Activated CD4-positive, alpha-beta T cell treated with anti-CD3 and anti-CD28 coated beads, Interleukin-2, Interleukin-6, amounts not matched to agents 100 ng/mL and 50 ng/mL, durations not matched to agents 16 hours and 8 hours (primary cell): ENCODE results near the gene NAB2.
"Not testable (repeated sequence)": the region's sequence is repeated elsewhere in the genome, so short reads cannot be mapped to it uniquely, and the experiment has no call there.

Experiments
- DNase-seq: peaks from one replicate; pipeline ENCODE4 v3.0.0-alpha.2; 2020

NAB2 gene

GRCh38 chr12:57072661-57073060 is 16.3 kb upstream of the NAB2 start:
- DNase-seq: no peak

DNA sequence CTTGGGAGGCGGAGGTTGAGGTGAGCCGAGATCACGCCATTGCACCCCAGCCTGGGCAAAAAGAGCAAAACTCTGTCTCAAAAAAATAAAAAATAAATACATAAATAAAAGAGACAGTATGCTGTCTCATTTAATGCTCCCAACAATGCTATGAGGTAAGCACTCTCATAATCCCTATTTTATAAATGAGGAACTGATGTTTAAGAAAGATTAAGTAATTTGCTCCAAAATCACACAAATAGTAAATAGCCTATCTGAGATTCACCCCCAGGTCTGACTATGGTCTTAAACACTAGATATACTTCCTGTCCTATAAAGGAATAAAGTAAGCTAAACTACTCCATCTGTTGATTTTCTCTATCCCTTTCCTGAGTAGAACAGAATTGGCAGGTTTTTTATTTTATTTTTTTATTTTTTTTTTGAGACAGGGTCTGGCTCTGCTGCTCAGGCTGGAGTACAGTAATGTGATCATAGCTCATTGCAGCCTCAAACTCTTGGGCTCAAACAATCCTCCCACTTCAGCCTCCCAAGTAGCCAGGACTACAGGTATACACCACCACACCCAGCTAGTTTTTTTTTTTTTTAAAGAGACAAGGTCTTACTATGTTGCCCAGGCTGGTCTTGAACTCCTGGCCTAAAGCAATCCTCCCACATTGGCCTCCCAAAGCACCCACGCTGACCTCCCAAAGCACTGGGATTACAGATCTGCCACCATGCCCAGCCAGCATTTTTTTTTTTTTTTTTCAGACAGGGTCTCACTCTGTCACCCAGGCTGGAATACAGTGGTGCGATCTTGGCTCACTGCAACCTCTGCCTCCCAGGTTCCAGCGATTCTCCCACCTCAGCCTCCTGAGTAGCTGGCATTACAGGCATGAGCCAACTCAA is 15.1 kb upstream of the NAB2 start:
- DNase-seq: not testable (repeated sequence)

- peak; percentile 99 for DNase-seq
Measured at GRCh38 chr12:57078519-57079404, 10.2 kb upstream of the NAB2 start, which contains the start of gene NEMP1. TSS of gene NEMP1 (minus strand) at chr12:57078791. CDS start at chr12:57078745, 46 bp downstream.

DNA sequence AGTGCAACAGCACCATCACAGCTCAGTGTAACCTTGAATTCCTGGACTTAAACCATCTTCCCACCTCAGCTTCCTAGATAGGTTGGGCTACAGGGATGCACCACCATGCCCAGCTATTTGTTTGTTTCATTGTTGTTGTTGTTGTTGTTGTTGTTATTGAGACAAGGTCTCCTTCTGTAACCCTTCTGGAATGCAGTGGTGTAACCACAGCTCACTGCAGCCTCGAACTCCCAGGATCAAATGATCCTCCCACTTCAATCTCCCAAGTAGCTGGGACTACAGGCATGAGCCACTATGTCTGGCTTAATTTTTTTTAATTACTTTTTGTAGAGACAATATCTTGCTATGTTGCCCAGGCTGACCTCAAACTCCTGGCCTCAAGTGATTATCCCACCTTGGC is 9.1 kb upstream of the NAB2 start:
- DNase-seq: no peak

- no peak for DNase-seq
Measured at GRCh38 chr12:57080855-57081254, 8.1 kb upstream of the NAB2 start.

GRCh38 chr12:57085999-57086492 is 2.9 kb upstream of the NAB2 start:
- peak; percentile 64 for DNase-seq

DNA sequence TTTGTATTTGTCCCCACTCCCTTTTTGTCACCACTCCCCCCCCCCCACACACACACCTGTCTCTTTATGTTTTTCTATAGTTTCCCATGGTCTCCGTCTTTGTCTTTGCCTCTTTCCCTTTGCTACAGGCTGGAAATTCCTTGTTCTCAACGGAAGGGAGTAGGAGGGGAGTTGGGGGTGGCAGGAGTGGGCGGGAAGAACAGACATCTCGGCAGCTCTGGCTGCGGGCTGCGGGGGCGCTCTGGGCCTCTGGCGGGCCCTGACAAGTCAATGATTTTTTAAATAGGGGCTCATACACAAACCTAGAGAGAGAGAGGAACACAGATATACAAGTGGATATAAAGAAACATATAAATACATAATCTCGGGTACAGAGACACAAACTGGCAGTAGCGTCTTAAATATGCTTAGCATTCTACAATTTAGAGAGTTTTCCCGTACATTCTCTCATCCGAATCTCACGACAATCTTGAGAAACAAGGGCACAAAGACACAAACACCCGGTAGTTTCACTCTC is 2.4 kb upstream of the NAB2 start:
- peak; percentile 62 for DNase-seq

DNA sequence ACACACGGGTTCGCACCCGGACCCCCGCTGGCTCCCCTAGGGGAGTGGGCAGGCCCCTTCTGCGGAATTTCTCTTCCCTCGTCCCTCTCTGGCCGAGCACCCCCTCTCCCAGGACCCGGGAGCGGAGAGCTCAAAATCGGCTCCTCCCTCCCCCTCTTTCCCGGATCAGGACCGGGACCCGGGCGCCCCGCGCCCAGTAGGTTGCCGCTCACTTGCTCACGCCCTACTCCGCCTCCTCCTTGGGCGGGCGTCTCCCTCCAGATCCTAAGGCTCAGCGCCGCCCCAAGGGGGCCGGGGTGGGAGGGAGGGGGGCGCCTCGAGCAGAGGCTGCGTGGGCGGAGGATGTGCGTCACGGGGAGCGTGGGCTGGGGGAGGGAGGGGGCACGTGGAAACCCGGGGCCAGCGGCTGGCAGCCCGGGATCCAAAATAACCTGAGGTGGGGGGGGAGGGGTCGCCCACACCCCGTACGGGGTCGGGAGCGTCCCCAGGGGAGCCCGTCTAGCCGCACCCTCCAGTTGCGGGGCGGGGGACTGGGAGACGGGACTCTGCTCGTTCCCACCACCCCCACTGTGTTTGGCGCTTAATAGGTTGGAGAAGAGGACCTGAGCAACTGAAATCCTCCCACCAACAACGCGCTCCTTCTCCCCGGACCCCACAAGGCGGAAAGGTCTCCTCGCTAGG is 1.8 kb upstream of the NAB2 start:
- DNase-seq: peak; percentile 92

- DNase-seq: peak; percentile 87
Measured at GRCh38 chr12:57087691-57088353, 1.1 kb upstream of the NAB2 start.

DNA sequence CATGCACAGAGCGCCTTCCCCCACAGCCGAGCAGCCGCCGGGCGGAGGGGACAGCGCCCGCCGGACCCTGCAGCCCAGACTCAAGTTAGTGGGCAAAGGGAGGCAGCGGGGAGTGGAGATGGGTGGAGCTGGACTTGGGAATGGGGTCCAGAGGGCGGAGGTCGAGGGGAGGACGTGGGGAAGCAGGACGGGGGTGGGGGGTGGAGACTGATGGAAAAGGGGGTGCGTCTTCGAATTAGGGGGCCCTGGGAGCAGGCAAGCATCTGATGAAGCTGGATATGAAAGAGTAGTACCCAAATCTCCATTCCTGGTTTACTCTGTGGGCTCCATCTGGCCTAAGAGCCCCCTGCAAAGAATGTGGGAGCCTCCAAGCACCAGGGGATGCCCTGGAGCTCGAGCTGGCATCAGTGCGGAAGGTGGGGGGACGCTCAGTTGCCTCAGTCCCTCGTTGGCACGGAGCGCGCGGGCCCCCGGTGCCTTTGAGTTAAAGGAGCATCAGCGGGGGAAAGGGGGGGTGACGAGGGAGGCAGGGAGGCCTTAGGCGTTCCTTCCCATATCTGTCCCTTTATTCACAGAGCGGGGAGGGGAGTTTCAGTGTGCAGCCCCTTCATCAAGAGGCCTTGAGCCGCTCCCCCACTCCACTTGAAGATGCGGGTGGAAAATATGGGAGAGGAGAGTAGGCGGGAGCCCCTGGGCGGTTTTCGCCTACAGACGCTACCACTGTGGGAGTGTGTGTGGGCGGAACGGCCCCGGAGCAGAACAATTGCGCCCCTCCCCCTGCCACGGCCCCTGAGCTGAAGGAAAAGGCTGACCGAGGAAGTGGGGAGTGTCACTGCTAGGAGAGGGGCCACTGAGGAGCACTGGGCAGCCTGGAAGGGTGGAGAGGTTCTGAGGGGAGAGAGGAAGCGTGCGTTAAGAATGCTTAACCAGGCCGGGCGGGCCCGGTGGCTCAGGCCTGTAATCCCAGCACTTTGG is 644 bp downstream of the NAB2 start:
- peak; percentile 70 for DNase-seq

DNA sequence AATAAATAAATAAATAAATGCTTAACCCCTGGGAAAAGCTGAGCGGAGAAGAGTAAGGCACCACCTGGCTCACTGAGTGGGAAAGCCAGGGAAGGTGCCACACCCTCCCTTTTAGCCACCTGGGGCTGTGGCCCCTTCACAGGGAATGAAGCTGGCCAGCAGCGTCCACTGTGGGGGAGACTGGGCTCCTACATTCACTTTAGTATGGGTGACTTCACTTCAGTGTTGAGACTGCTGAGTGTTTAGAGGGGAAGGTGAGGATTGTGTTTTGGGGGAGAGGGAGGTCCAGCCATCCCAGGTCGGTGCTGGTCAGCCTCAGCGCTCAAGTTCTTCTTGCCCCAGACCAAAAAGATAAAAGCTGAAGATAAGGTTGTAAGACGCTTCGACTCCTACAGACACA is 1.6 kb downstream of the NAB2 start:
- no peak for DNase-seq

- DNase-seq: no peak
Measured at GRCh38 chr12:57090924-57091637, 2.2 kb downstream of the NAB2 start.

DNA sequence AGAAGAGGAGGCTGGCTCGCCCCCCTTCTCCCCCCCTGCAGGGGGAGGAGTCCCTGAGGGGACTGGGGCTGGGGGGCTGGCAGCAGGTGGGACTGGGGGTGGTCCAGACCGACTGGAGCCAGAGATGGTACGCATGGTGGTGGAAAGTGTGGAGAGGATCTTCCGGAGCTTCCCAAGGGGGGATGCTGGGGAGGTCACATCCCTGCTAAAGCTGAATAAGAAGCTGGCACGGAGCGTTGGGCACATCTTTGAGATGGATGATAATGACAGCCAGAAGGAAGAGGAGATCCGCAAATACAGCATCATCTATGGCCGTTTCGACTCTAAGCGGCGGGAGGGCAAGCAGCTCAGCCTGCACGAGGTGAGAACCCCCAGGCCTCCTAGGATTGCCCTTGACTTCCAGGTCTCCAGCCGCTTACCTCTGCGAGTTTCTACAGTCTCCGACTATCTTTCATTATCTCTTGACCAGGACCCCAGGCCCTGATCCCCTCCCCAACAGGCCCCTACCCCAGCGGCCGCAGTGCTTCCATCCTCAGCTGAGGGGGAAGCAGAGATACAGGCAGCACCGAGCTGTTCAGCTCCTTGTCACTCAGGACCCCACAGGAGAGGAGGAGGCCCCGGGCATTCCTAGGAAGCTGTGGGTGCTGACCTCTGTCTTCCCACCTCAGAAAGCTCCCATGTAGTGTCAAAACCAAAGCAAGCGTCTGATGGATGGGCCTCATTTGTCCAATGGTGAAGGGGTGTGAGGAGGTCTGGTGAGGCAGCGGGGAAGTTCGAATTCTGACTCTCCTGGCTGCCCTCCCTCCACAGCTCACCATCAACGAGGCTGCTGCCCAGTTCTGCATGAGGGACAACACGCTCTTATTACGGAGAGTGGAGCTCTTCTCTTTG is 3.0 kb downstream of the NAB2 start:
- DNase-seq: no peak

DNA sequence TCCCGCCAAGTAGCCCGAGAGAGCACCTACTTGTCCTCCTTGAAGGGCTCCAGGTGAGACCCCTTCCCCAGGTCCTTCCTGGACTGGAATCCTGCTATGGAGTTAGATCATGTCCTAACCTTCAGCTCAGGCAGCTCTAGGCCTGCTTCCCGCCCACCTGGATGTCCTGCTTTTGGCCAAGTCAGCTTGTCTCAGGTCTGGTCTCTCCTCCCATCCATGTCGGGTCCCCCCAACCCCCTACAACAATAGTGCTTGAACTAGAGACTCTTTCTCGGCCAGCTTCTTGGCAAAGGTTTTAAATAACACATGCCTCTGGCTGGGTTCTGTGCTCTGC is 3.6 kb downstream of the NAB2 start:
- no peak for DNase-seq

DNA sequence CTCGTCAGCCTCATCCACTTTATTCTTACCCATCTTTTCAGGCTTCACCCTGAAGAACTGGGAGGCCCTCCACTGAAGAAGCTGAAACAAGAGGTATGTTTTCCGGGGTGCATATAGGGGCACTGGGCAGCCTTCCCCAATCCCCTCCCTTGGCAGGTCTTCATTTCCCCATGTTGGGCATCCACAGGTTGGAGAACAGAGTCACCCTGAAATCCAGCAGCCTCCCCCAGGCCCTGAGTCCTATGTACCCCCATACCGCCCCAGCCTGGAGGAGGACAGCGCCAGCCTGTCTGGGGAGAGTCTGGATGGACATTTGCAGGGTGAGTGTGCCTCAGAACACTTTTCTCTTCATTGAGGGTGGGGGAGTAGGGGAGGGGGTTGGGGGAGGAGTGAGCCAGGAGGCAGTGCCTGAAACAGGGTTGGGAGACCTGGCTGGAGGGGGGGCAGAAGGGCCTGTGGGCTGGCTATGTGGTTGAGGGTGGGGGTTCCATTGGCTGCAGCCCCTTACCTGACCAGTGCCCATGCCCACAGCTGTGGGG is 4.0 kb downstream of the NAB2 start:
- no peak for DNase-seq

GRCh38 chr12:57093415-57094207 is 4.7 kb downstream of the NAB2 start:
- DNase-seq: peak; percentile 73

GRCh38 chr12:57094208-57095160 is 5.6 kb downstream of the NAB2 start:
- no peak for DNase-seq
